GM12892 (cell line): ENCODE measurements around the gene GEMIN7.

Experiments
- POLR2A ChIP-seq: IDR thresholded peaks from 2 replicates; pipeline ENCODE4 v1.6.1; 2011; ENCODE audit warnings: low read depth, low read length, control low read depth
- POLR2AphosphoS5 ChIP-seq: IDR thresholded peaks from 2 replicates; pipeline ENCODE4 v1.6.1; 2011; ENCODE audit warnings: low read depth, low read length, control low read depth
- TAF1 ChIP-seq: IDR thresholded peaks from 2 replicates; pipeline ENCODE4 v1.6.1; 2011; ENCODE audit warnings: low read depth, mild to moderate bottlenecking, control low read depth, low read length, borderline replicate concordance

DNA sequence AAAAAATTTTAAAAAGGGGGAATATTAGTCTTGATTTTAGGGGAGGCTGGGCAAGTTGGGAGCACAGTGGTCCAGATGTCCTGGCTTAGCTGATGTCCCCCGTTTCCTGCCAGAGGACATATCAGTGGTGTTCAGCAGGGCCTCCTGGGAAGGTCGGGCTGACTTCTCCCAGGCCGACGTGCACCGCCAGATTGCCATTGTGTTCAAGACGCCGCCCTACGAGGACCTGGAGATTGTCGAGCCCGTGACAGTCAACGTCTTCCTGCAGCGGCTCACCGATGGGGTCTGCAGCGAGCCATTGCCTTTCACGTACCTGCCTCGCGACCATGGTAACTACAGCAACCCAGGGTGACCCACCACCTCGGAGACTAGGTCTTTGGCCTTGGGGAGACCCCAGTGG is 46.6 kb upstream of the GEMIN7 start:
- no peak for TF ChIP-seq POLR2A
- TF ChIP-seq POLR2AphosphoS5 = no peak
- no peak for TF ChIP-seq TAF1
